Ecto neural progenitor cell (in vitro differentiated cells): Measurements from ENCODE around the gene GAB2.

Experiments used
- DNase-seq: peaks from one replicate; pipeline ENCODE4 v3.0.0-alpha.2; 2018; ENCODE audit warnings: low spot score

GAB2 gene

GRCh38 chr11:78203184-78203583 is 214.4 kb downstream of the GAB2 start:
- DNase-seq, result no peak

GRCh38 chr11:78202733-78203167 is 214.9 kb downstream of the GAB2 start:
- no peak for DNase-seq

DNA sequence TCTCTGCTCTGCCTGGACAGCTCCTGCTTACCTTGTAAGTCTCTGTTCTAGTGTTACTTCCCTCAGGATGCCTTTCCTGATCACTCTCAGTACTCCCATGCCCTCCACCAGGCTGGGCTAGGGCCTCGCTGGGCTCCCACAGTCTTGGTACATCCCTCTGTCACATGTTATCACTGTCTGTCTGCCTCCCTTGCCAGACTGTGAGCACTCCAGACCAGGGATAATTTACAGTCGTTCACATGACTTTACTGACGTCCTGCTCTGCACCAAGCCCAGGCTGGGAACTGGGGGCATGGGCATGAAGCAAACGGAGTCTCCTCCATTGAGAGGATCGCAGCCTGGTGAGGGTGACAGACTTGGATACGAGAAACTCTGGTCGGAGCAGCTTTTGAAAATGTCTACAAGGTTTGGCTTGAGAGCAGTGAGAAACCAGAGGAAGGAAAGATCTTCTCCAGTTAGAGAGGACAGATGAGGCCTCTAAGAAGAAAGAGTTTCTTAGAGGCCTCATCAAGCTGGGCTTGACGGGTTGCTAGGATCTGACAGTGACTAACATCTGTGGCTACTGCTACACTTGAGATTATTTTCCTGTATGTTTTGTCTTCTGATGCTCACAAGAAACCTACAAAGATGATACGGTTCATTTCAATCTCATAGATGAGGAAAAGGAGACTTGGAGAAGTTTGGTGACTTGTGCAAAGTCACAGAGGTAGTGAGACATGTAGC is 216.4 kb downstream of the GAB2 start:
- DNase-seq, result no peak

GRCh38 chr11:78200553-78200952 is 217.1 kb downstream of the GAB2 start:
- no peak for DNase-seq

- DNase-seq, result no peak
These were observed 217.6 kb downstream of the GAB2 start for GRCh38 chr11:78200061-78200460.

GRCh38 chr11:78199653-78200015 is 218.0 kb downstream of the GAB2 start:
- no peak for DNase-seq

DNA sequence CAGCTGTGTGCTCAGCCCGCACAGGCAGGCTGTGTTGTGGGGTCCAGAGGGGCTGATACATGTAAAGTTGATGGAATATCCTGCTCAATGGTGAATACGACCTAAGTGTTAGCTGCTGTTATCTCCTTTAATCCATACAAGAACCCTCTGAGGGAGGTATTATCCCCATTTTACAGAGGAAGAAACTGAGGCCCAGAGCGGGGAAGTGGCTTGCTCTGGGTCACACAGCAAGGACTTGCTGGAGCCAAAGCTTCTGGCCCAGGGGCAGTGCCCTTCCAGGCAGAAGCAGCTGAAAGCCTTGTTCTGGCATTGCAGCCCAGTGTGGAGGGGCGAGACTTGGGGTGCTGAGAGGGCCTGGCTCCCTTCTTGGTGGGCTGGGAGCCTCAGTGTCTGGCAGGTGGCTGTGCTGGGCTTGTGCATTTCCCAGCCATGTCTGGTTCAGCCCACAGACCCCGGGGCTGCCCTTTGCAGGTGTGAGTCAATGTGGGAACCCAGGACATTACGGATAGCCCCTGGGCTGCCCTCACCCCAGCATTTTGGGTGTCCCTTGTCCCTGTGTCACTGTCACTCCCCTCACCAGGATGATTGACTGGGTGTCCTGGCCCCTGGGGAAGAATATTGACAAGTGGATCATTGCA is 218.5 kb downstream of the GAB2 start:
- DNase-seq, result no peak

GRCh38 chr11:78197816-78198215 is 219.8 kb downstream of the GAB2 start:
- DNase-seq, result no peak

GRCh38 chr11:78196661-78197091 is 220.9 kb downstream of the GAB2 start:
- no peak for DNase-seq

GRCh38 chr11:78195917-78196560 is 221.6 kb downstream of the GAB2 start:
- DNase-seq, result no peak

- no peak for DNase-seq
These were observed 223.1 kb downstream of the GAB2 start for GRCh38 chr11:78194490-78194889.

DNA sequence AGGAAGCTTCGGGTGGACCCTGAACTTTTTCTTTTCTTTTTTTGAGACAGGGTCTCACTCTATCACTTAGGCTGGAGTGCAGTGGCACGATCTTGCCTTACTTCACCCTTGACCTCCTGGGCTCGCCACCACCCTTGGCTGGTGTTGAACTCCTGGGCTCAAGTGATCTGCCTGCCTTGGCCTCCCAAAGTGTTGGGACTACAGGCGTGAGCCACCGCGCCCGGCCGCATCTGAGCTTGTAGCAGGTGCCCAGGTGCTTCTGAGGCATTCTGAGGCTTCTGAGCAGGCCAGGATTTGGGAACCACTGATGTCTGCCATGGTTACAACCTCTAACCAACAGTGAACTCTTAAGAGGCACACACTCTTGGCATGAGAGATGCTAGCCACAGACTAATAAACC is 223.8 kb downstream of the GAB2 start:
- DNase-seq, result no peak

DNA sequence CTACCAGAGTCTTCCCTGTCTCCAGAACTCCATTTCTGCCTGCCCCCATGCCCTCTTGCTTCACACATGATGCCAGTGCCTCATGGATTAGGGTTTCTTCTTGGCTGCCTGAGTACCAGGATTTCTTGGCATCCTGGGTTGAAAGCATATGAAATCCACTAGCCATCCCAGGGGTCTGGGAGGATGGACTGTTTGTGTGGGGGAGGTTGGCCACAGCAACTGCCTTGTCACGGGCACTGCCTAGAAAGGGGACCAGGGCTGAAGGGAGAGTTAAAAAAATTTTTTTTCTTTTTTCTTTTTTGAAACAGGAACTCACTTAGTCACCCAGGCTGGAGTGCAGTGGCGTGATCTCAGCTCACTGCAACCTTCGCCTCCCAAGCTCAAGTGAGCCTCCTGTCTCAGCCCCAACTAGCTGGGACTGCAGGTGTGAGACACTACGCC is 224.7 kb downstream of the GAB2 start:
- no peak for DNase-seq

GRCh38 chr11:78192223-78192719 is 225.3 kb downstream of the GAB2 start:
- DNase-seq, result no peak

DNA sequence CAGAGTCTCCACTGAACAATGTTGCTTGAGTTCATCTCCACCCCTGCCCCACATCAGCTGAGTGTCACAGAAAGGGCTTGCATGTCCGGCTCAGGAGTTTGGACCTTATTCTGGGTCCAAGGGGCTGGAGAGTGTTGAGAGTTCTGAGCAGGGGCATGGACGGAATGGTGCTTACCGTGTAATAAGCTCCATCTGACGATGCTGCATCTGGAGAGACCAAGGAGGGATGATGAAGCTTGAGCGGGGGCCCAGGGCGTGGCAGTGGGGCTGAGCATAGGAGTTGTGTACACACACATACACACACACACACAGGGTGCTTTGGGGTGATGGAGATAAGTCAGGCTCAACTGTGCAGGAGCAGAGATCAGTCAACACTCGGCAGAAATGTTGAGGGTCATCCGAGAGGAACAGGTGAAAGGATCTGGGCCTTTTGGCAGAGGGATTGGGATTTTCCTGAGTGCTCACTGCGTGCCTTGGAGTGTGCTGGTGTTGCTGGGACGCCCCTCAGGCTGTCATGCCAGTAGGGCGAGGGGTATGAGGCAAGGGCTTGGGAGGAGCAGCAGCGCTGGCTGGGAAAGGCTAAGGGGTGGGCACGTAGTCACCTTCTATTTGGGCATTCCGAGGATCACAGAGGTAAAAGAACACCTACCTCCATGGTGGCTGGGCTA is 226.6 kb downstream of the GAB2 start:
- DNase-seq, result no peak

DNA sequence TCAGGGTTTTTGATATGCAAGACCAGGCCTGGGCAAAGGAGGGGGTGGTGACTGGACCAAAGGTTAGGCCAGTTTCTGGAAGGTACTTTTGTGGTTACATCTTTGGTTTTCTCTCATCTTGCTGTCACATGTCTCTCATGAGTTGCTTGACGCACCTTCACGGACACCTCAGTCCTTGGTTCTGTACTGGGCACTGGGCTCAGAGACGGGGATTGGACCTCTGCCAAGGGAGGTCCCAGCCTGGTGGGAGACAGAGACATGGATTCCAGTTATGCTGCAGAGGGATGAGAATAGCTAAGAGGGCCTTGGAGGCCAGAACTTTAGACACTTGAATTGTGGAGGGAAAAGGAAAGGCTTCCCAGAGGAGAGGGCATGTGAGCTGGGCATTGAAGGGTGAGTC is 227.2 kb downstream of the GAB2 start:
- DNase-seq, result no peak

DNA sequence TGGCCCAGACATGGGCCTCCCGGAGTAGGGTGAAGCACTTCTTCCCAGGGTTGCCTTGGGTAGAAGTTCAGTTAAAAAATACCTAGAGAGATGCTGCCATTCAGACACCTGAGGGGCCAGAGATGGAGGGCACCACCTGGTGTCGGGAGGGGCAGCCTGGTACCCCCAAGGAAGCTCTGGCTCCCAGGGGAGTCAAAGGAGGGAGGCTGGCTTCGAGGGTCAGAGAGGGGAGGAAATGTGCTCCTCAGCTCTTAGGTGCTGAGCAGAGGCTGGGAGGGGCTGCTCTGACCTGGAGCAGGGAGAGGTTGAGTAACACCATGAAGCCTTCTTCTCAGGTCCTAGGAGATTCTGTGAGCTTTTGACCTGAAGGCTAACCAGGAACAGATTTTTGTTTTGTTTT is 227.8 kb downstream of the GAB2 start:
- DNase-seq, result no peak

- DNase-seq, result no peak
These were observed 228.4 kb downstream of the GAB2 start for GRCh38 chr11:78189174-78189724.

DNA sequence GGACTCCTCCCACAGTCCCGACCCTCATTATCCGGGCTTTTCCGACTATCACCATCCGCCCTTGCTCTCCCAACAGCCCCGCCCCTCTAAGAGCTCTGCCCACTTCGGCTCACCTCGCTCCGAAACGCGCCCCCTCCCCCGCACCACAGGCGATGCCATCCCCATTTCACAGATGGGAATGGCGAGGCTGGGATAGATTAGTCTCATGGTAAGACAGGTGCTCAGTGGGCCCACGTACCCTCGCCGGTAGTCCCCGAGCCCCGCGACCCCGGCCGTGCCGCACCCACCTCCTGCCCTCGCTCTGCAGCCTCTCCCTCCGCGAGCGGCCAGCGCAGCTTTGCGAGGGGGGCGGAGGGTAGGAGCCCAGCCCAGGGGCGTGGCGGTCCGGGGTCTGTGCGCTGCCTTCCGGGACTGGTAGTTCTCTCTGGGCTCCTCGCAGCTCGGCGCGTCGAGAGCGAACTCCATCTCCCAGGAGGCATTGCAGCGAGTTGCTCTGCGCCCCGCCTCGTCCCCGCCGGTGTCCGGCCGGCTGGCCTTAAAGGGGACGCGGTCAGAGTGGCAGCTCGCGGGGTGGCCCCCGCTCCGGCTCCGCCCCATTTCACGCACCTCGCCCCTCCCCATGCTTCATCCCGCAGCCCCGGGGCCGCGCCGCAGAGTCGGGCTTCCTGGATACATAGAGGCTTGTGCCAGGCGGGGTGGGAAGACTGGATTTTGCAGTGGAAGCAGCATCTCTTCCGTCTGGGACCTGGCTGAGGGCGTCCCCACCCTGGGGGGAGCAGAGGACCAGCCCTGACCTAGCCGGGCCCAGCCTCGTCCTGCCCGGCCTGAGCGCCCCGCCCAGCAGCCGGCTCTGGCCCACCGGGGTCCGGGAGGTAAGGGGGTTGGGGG is 229.1 kb downstream of the GAB2 start, which contains the start of the genes KCTD21 and USP35:
TSS of gene KCTD21 (minus strand) at position 341 of the 888 bp plus-strand sequence. CDS start 14,072 bp downstream, outside the sequence.
TSS of gene USP35 (plus strand) at position 634 of the 888 bp plus-strand sequence. CDS start 7,327 bp downstream, outside the sequence.
- DNase-seq, result peak; percentile 97

- no peak for DNase-seq
These were observed 230.0 kb downstream of the GAB2 start for GRCh38 chr11:78187366-78188285.
